Endodermal cell (in vitro differentiated cells): ENCODE data around the gene ZNF786. TPM values are rescaled to one million over a fixed set of nuclear protein-coding genes. Genes with fewer than 3 reads are reported as not detected.

Experiments used
- DNase-seq: peaks from one replicate; pipeline ENCODE4 v3.0.0-alpha.2; 2017
- H3K27ac ChIP-seq: 2 replicates; pipeline ENCODE4 v1.5.1; 2013; ENCODE audit warnings: mild to moderate bottlenecking, low read depth, low read length, moderate library complexity
- H3K27me3 ChIP-seq: 2 replicates; pipeline ENCODE4 v1.6.1; 2013; ENCODE audit warnings: mild to moderate bottlenecking, low read length, moderate library complexity; ENCODE audit not compliant: insufficient read depth, control insufficient read depth, poor library complexity, severe bottlenecking
- H3K36me3 ChIP-seq: 2 replicates; pipeline ENCODE4 v1.7.0; 2013; ENCODE audit warnings: mild to moderate bottlenecking, low read length, moderate library complexity; ENCODE audit not compliant: control insufficient read depth, insufficient read depth
- H3K4me1 ChIP-seq: one replicate; pipeline ENCODE4 v1.7.0; 2013; ENCODE audit warnings: low read length; ENCODE audit not compliant: control insufficient read depth, insufficient read depth
- H3K4me3 ChIP-seq: 2 replicates; pipeline ENCODE4 v1.5.1; 2013; ENCODE audit warnings: mild to moderate bottlenecking, low read length, moderate library complexity
- H3K9ac ChIP-seq: 2 replicates; pipeline ENCODE4 v1.6.1; 2013; ENCODE audit warnings: mild to moderate bottlenecking, low read length, moderate library complexity; ENCODE audit not compliant: poor library complexity, severe bottlenecking; ENCODE audit errors: extremely low read depth
- H3K9me3 ChIP-seq: 2 replicates; pipeline ENCODE4 v1.6.1; 2013; ENCODE audit warnings: mild to moderate bottlenecking, low read length, moderate library complexity; ENCODE audit not compliant: control insufficient read depth
- H3K27ac Mint-ChIP-seq: 2 replicates; pipeline ENCODE4 v1.8.0; 2020; ENCODE audit warnings: mixed read lengths
- H3K27me3 Mint-ChIP-seq: 2 replicates; pipeline ENCODE4 v1.8.0; 2021; ENCODE audit warnings: mild to moderate bottlenecking, mixed read lengths; ENCODE audit not compliant: insufficient read depth
- H3K36me3 Mint-ChIP-seq: 2 replicates; pipeline ENCODE4 v1.8.0; 2020; ENCODE audit warnings: low read depth, mixed read lengths
- H3K4me1 Mint-ChIP-seq: 2 replicates; pipeline ENCODE4 v1.8.0; 2020; ENCODE audit warnings: mixed read lengths
- H3K4me3 Mint-ChIP-seq: 2 replicates; pipeline ENCODE4 v1.8.0; 2020; ENCODE audit warnings: mild to moderate bottlenecking, moderate library complexity, mixed read lengths
- H3K9me3 Mint-ChIP-seq: 2 replicates; pipeline ENCODE4 v1.8.0; 2020; ENCODE audit warnings: mild to moderate bottlenecking, mixed read lengths
- CTCF ChIP-seq: fragments of 200-600 bp; sonication (generic); conservative IDR thresholded peaks from 2 replicates; pipeline ENCODE4 v1.5.0; 2021; ENCODE audit warnings: antibody characterized with exemption, mild to moderate bottlenecking
- WGBS, 2 experiments: methylation state at CpG; one replicate each; pipeline versions ENCODE4 v1.1.5 to v1.1.7; 2013; ENCODE audit warnings: missing lambda C conversion rate in 2 of 2, mixed read lengths in 1 of 2; ENCODE audit not compliant: insufficient coverage in 1 of 2, insufficient read length in 1 of 2; 5-methylcytosine and 5-hydroxymethylcytosine counted together
- total RNA-seq, 2 donors: library from RNA; stranded (reverse); fragmentation: NEBNext Ultra II Directional in 1 of 2; extraction: Animal tissue kit (Norgen Biotek cat#: 25700) in 1 of 2; gene quantifications; 2 replicates in 1 of 2; 3 replicates in 1 of 2; pipeline ENCODE4 v1.2.1, GENCODE V29; 2021

Gene ZNF786
- total RNA-seq, 2 donors from 2014 or later = 12.0 to 13.3 TPM

GRCh38 chr7:149071641-149072437 lies 18.7 kb downstream of the ZNF786 start:
- H3K27ac ChIP-seq = no peak overlapping the region
- H3K4me1 Mint-ChIP-seq = no peaks in the 10 kb centered on the region
- TF ChIP-seq CTCF = peak; percentile 82
- WGBS, 2 experiments = 85 to 86% methylated on average over 36 to 46 of the region's 46 CpGs
- H3K4me3 Mint-ChIP-seq = no peak overlapping the region
- no peaks in the 10 kb centered on the region for H3K4me1 ChIP-seq
- H3K27me3 ChIP-seq = no peaks in the 10 kb centered on the region
- no peak overlapping the region for H3K4me3 ChIP-seq
- no peaks in the 10 kb centered on the region for H3K9me3 Mint-ChIP-seq
- H3K36me3 ChIP-seq = peaks cover 47% of the 10 kb centered on the region
- H3K27ac Mint-ChIP-seq = peak overlapping the region; percentile 82
- H3K36me3 Mint-ChIP-seq = peaks cover 48% of the 10 kb centered on the region
- no peaks in the 10 kb centered on the region for H3K9me3 ChIP-seq
- H3K9ac ChIP-seq = no peak overlapping the region
- H3K27me3 Mint-ChIP-seq = no peaks in the 10 kb centered on the region
- DNase-seq = peak; percentile 94

- Mint-ChIP-seq H3K27ac (no peak overlapping the region), H3K4me1 (no peaks in the 10 kb centered on the region), H3K9me3 (no peaks in the 10 kb centered on the region), H3K27me3 (no peaks in the 10 kb centered on the region), H3K36me3 (peaks cover 45% of the 10 kb centered on the region), H3K4me3 (no peak overlapping the region)
- Histone ChIP-seq H3K27me3 (no peaks in the 10 kb centered on the region), H3K4me1 (no peaks in the 10 kb centered on the region), H3K27ac (no peak overlapping the region), H3K4me3 (no peak overlapping the region), H3K9ac (no peak overlapping the region), H3K36me3 (peaks cover 45% of the 10 kb centered on the region), H3K9me3 (no peaks in the 10 kb centered on the region)
- WGBS, 2 experiments = 95 to 96% methylated on average over 27 to 29 of the region's 29 CpGs
- TF ChIP-seq CTCF = no peak
- DNase-seq = no peak
Observed at GRCh38 chr7:149071182-149071635, 19.3 kb downstream of the ZNF786 start.

GRCh38 chr7:149070372-149071125 lies 20.0 kb downstream of the ZNF786 start:
- no peaks in the 10 kb centered on the region for H3K9me3 ChIP-seq
- TF ChIP-seq CTCF = no peak
- peak overlapping the region; percentile 24 for H3K27ac ChIP-seq
- no peaks in the 10 kb centered on the region for H3K27me3 Mint-ChIP-seq
- WGBS, 2 experiments = 95 to 97% methylated on average over 28 to 31 of the region's 31 CpGs
- peaks cover 47% of the 10 kb centered on the region for H3K36me3 Mint-ChIP-seq
- no peaks in the 10 kb centered on the region for H3K27me3 ChIP-seq
- no peak for DNase-seq
- H3K27ac Mint-ChIP-seq = no peak overlapping the region
- H3K4me3 ChIP-seq = no peak overlapping the region
- H3K4me1 Mint-ChIP-seq = no peaks in the 10 kb centered on the region
- H3K9me3 Mint-ChIP-seq = no peaks in the 10 kb centered on the region
- H3K36me3 ChIP-seq = peaks cover 45% of the 10 kb centered on the region
- H3K9ac ChIP-seq = no peak overlapping the region
- no peak overlapping the region for H3K4me3 Mint-ChIP-seq
- H3K4me1 ChIP-seq = no peaks in the 10 kb centered on the region
